ENCODE data around the gene LMF1. TPM values are rescaled to one million over a fixed set of nuclear protein-coding genes. Genes with fewer than 3 reads are reported as not detected.

The LMF1 gene
- total RNA-seq, 3 donors from 2014 or later (not counting 1 experiment from before 2014, with no cell fraction given) = 28.2 to 42.2 (median 41.2) TPM

DNA sequence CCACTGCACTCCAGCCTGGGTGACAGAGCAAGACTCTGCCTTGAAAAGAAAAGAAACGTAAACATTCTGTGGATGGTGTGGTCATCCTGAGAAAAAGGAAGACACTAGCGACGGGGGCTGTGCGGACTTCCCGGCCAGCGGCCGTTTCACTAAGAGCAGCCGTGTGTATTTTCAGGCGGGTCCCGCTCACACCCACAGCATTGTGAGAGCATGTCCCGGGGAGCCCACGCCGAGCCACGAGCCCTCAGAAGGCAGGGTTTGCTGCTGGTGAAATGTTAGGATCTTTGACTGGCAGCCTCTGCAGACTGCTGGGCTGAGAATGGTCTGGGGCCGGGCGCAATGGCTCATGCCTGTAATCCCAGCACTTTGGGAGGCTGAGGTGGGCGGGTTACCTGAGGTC is 40.3 kb downstream of the LMF1 start:
- H3K36me3 Mint-ChIP-seq = no peaks in the 10 kb centered on the region
- no peaks in the 10 kb centered on the region for H3K9me3 ChIP-seq (ENCODE audit: control insufficient read depth, insufficient read depth, low read length)
- H3K4me1 Mint-ChIP-seq = no peaks in the 10 kb centered on the region
- no peaks in the 10 kb centered on the region for H3K27me3 ChIP-seq (ENCODE audit: control insufficient read depth, insufficient read depth, low read length)
- no peaks in the 10 kb centered on the region for H3K27me3 Mint-ChIP-seq (ENCODE audit: low read depth in 2 of 2)
- peaks cover 11% of the 10 kb centered on the region for H3K36me3 ChIP-seq (ENCODE audit: control insufficient read depth, insufficient read depth, low read length)
- H3K4me3 ChIP-seq (ENCODE audit: low read length) = no peak overlapping the region
- no peaks in the 10 kb centered on the region for H3K4me1 ChIP-seq (ENCODE audit: control insufficient read depth, insufficient read depth, low read length)
- 98% methylated on average over 17 of the region's 17 CpGs for WGBS (ENCODE audit: insufficient coverage)
- DNase-seq (no peak), ATAC-seq (no peak)
- H3K27ac ChIP-seq (ENCODE audit: low read length) = no peak overlapping the region
- intact Hi-C loops (cut with micrococcal nuclease) = no loop called here
- H3K9me3 Mint-ChIP-seq = no peaks in the 10 kb centered on the region
- no peak overlapping the region for H3K4me3 Mint-ChIP-seq
- TF ChIP-seq, protein P1, sequence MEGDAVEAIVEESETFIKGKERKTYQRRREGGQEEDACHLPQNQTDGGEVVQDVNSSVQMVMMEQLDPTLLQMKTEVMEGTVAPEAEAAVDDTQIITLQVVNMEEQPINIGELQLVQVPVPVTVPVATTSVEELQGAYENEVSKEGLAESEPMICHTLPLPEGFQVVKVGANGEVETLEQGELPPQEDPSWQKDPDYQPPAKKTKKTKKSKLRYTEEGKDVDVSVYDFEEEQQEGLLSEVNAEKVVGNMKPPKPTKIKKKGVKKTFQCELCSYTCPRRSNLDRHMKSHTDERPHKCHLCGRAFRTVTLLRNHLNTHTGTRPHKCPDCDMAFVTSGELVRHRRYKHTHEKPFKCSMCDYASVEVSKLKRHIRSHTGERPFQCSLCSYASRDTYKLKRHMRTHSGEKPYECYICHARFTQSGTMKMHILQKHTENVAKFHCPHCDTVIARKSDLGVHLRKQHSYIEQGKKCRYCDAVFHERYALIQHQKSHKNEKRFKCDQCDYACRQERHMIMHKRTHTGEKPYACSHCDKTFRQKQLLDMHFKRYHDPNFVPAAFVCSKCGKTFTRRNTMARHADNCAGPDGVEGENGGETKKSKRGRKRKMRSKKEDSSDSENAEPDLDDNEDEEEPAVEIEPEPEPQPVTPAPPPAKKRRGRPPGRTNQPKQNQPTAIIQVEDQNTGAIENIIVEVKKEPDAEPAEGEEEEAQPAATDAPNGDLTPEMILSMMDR (IDR thresholded peaks at IDR 0.05) = no peak
- H3K27ac Mint-ChIP-seq = no peak overlapping the region

DNA sequence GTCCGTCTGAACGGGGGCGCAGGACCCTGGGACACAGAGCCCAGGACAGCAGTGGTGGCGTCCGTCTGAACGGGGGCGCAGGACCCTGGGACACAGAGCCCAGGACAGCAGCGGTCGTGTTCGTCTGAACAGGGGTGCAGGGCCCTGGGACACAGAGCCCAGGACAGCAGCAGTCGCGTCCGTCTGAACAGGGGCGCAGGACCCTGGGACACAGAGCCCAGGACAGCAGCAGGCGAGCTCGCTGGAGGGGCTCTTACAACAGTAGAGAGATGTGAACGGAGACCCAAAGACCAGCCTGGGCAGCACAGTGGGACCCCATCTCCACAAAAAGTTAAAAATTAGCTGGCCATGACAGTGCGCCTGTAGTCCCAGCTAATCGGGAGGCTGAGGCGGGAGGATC is 40.7 kb downstream of the LMF1 start:
- Histone ChIP-seq H3K36me3 (ENCODE audit: control insufficient read depth, insufficient read depth, low read length) (peaks cover 11% of the 10 kb centered on the region), H3K9me3 (ENCODE audit: control insufficient read depth, insufficient read depth, low read length) (no peaks in the 10 kb centered on the region), H3K27ac (ENCODE audit: low read length) (no peak overlapping the region), H3K27me3 (ENCODE audit: control insufficient read depth, insufficient read depth, low read length) (no peaks in the 10 kb centered on the region), H3K4me3 (ENCODE audit: low read length) (no peak overlapping the region), H3K4me1 (ENCODE audit: control insufficient read depth, insufficient read depth, low read length) (no peaks in the 10 kb centered on the region)
- 93% methylated on average over 20 of the region's 20 CpGs for WGBS (ENCODE audit: insufficient coverage)
- Mint-ChIP-seq H3K4me1 (no peaks in the 10 kb centered on the region), H3K27me3 (ENCODE audit: low read depth in 2 of 2) (no peaks in the 10 kb centered on the region), H3K9me3 (no peaks in the 10 kb centered on the region), H3K27ac (no peak overlapping the region), H3K4me3 (no peak overlapping the region), H3K36me3 (no peaks in the 10 kb centered on the region)
- intact Hi-C loops (cut with micrococcal nuclease) = no loop called here
- DNase-seq (no peak), ATAC-seq (no peak)
- TF ChIP-seq, protein P1 (IDR thresholded peaks at IDR 0.05) = no peak

DNA sequence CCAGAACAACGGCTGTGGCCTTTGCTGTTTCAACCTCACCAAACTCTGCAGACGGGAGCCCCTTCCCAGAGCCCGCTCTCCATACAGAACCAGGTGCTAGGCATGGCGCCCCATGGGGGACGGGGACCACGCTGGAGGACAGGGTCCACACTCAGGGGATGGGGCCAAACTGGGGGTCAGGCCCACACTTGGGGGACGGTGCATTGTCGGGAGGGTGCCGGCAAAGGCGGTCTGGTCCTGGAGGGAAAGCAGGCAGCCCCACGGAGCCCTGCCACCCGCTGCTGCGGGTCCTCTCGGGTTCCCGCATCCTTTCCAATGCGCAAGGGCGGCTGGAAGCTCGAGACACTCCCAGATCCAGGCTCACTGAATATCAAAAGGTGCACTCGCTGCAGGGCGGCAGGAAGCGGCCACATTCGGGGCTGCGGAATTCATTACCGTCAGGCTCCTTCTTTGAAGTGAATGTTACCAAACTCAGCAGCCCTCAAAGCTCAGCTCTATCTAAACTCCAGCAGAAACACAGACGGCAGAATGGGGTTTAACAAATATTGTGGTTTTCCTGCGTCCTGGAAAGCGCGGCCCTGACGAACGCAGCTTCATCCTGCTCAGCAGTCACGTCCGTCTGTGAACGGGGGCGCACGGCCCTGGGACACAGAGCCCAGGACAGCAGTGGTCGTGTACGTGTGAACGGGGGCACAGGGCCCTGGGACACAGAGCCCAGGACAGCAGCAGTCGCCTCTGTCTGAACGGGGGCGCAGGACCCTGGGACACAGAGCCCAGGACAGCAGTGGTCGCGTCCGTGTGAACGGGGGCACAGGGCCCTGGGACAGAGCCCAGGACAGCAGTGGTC is 41.3 kb downstream of the LMF1 start:
- H3K27ac ChIP-seq (ENCODE audit: low read length) = no peak overlapping the region
- H3K9me3 ChIP-seq (ENCODE audit: control insufficient read depth, insufficient read depth, low read length) = no peaks in the 10 kb centered on the region
- Mint-ChIP-seq H3K4me3 (no peak overlapping the region), H3K27ac (no peak overlapping the region), H3K4me1 (no peaks in the 10 kb centered on the region), H3K27me3 (ENCODE audit: low read depth in 2 of 2) (no peaks in the 10 kb centered on the region), H3K36me3 (no peaks in the 10 kb centered on the region), H3K9me3 (no peaks in the 10 kb centered on the region)
- TF ChIP-seq, protein P1 (IDR thresholded peaks at IDR 0.05) = no peak
- ATAC-seq (no peak), DNase-seq (no peak)
- H3K4me1 ChIP-seq (ENCODE audit: control insufficient read depth, insufficient read depth, low read length) = no peaks in the 10 kb centered on the region
- no peak overlapping the region for H3K4me3 ChIP-seq (ENCODE audit: low read length)
- H3K36me3 ChIP-seq (ENCODE audit: control insufficient read depth, insufficient read depth, low read length) = peaks cover 11% of the 10 kb centered on the region
- H3K27me3 ChIP-seq (ENCODE audit: control insufficient read depth, insufficient read depth, low read length) = no peaks in the 10 kb centered on the region
- intact Hi-C loops (cut with micrococcal nuclease) = no loop called here
- 92% methylated on average over 45 of the region's 45 CpGs for WGBS (ENCODE audit: insufficient coverage)

DNA sequence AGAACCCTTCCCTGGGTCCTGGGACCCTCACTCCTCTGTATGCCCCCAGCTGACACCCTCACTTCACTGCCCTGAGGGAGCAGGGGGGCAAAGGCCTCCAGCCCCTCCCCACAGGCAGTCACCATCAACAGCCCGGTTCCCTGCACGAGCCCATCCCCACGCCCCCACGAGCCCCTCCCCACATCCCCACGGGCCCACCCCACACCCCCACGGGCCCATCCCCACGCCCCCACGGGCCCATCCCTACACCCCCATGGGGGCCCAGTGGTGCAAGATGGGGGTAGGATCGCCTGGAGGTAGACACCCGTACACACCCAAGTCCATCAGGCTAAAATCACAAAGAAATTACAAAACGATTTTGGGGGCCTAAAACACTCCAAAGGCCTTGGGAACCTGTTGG is 42.3 kb downstream of the LMF1 start:
- H3K27ac Mint-ChIP-seq = no peak overlapping the region
- DNase-seq (no peak), ATAC-seq (no peak)
- H3K4me1 Mint-ChIP-seq = no peaks in the 10 kb centered on the region
- H3K27me3 Mint-ChIP-seq (ENCODE audit: low read depth in 2 of 2) = no peaks in the 10 kb centered on the region
- no peaks in the 10 kb centered on the region for H3K36me3 Mint-ChIP-seq
- Histone ChIP-seq H3K9me3 (ENCODE audit: control insufficient read depth, insufficient read depth, low read length) (no peaks in the 10 kb centered on the region), H3K4me3 (ENCODE audit: low read length) (no peak overlapping the region), H3K4me1 (ENCODE audit: control insufficient read depth, insufficient read depth, low read length) (no peaks in the 10 kb centered on the region), H3K36me3 (ENCODE audit: control insufficient read depth, insufficient read depth, low read length) (peaks cover 3% of the 10 kb centered on the region), H3K27me3 (ENCODE audit: control insufficient read depth, insufficient read depth, low read length) (no peaks in the 10 kb centered on the region), H3K27ac (ENCODE audit: low read length) (no peak overlapping the region)
- no peaks in the 10 kb centered on the region for H3K9me3 Mint-ChIP-seq
- WGBS (ENCODE audit: insufficient coverage) = 94% methylated on average over 5 of the region's 11 CpGs
- H3K4me3 Mint-ChIP-seq = no peak overlapping the region
- intact Hi-C loops (cut with micrococcal nuclease) = no loop called here
- TF ChIP-seq, protein P1 (IDR thresholded peaks at IDR 0.05) = no peak

Measured in natural killer cell (primary cell).